Activated naive CD8-positive, alpha-beta T cell treated with anti-CD3 and anti-CD28 coated beads, Interleukin-2, amount 50 U/mL, for 16 hours (primary cell): Measurements from ENCODE around the gene ZMAT5.

Experiments used
- DNase-seq: peaks from one replicate; pipeline ENCODE4 v3.0.0-alpha.2; 2020; ENCODE audit warnings: low read depth, low spot score

Gene ZMAT5

GRCh38 chr22:29691636-29692326, 75.0 kb downstream of the ZMAT5 start:
- no peak for DNase-seq

GRCh38 chr22:29690476-29690875, 76.3 kb downstream of the ZMAT5 start:
- DNase-seq = no peak

GRCh38 chr22:29689880-29690213, 77.0 kb downstream of the ZMAT5 start:
- DNase-seq = no peak

- no peak for DNase-seq
Observed at GRCh38 chr22:29689206-29689879, 77.5 kb downstream of the ZMAT5 start.

GRCh38 chr22:29684244-29684643, 82.6 kb downstream of the ZMAT5 start:
- DNase-seq = no peak

DNA sequence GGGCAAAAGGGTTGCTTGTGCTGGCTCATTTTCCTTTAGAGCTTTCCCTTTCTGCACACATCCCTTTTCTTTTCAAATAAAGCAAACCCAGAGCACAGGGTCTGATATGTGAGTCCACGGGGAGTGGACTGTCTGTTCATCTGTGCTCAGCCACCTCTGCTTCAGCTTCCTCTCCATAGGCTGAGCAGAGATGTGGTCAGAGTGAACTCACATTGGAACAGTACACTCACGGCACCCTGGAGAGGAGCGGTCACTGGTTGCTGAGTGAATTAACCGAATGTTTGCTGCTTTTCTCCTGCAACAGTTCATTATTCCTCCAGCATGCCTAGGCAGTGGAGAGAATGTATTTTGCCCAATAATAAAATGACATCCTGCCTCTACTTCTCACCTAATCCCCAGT, 83.3 kb downstream of the ZMAT5 start:
- DNase-seq = no peak
